ENCODE measurements around the gene CFAP90.

GRCh38 chr5:7875151-7875550 is 24.2 kb upstream of the CFAP90 start:
- no peak for TF ChIP-seq CTCF (IDR thresholded peaks at IDR 0.05)
- TF ChIP-seq POLR2A (IDR thresholded peaks at IDR 0.05): no peak

All from heart left ventricle (tissue), 13 donors.